Endothelial cell of umbilical vein (primary cell): ENCODE data around the gene SYDE1. TPM values are rescaled to one million over a fixed set of nuclear protein-coding genes. Genes with fewer than 3 reads are reported as not detected.

Experiments used
- BruUV-seq: library from RNA; stranded (reverse); fragments of 400-500 nt; replicated peaks from 2 replicates; lab custom pipeline; 2021; lab: Mats Ljungman, UMichigan
- CTCF ChIA-PET: fragments of 300-600, 350-600 bp; sonication (Branson Sonifier 250); formaldehyde crosslinking; loops from one replicate; lab custom pipeline; 2021; ENCODE audit warnings: antibody characterized with exemption, inconsistent platforms; lab: Charles Lee
- POLR2A ChIA-PET: fragments of 300-600, 350-600 bp; sonication (Branson Sonifier 250); formaldehyde crosslinking; loops from one replicate; lab custom pipeline; 2021; ENCODE audit warnings: antibody characterized with exemption, inconsistent platforms; lab: Charles Lee
- DNase-seq: peaks from one replicate; pipeline ENCODE4 v3.0.0-alpha.2; 2011; ENCODE audit warnings: low read depth, low spot score
- FAIRE-seq: peaks from 2 replicates; lab custom pipeline; 2011; peaks lifted over from hg19 to GRCh38; lab: Jason Lieb, UNC
- H2AFZ ChIP-seq: 2 replicates; pipeline ENCODE4 v1.6.0; 2012; ENCODE audit warnings: low read depth, low read length, control low read depth, inconsistent platforms
- H3K27ac ChIP-seq: 2 replicates; pipeline ENCODE4 v1.5.1; 2011; ENCODE audit warnings: low read depth, mild to moderate bottlenecking, control low read depth, low read length, moderate library complexity; ENCODE audit not compliant: insufficient read depth
- H3K27me3 ChIP-seq, 2 experiments: 2 replicates each; pipeline versions ENCODE4 v1.6.0 to v1.6.1; 2011; ENCODE audit warnings: low read length in 2 of 2, mixed read lengths in 1 of 2; ENCODE audit not compliant: control insufficient read depth in 2 of 2, insufficient read depth in 2 of 2
- H3K36me3 ChIP-seq, 2 experiments: 2 replicates in 1 of 2; 3 replicates in 1 of 2; pipeline ENCODE4 v1.5.1; 2011; ENCODE audit warnings: low read length in 2 of 2, mild to moderate bottlenecking in 1 of 2, moderate library complexity in 1 of 2; ENCODE audit not compliant: control insufficient read depth in 2 of 2, insufficient read depth in 2 of 2; ENCODE audit errors: extremely low read depth in 1 of 2
- H3K4me1 ChIP-seq: 3 replicates; pipeline ENCODE4 v1.5.1; 2011; ENCODE audit warnings: mild to moderate bottlenecking, low read length; ENCODE audit not compliant: control insufficient read depth, insufficient read depth; ENCODE audit errors: extremely low read depth
- H3K4me2 ChIP-seq: 2 replicates; pipeline ENCODE4 v1.6.1; 2011; ENCODE audit warnings: low read length, control low read depth, mixed read lengths; ENCODE audit not compliant: insufficient read depth
- H3K4me3 ChIP-seq, 3 experiments: fragments of 200-600 bp in 1 of 3; sonication (generic), shearing (Covaris generic) in 1 of 3; replicated peaks in 1 of 3; 2 replicates each; pipeline ENCODE4 v1.5.1; 2011 to 2016; ENCODE audit warnings: control low read depth in 3 of 3, low read length in 3 of 3, mild to moderate bottlenecking in 2 of 3, inconsistent platforms in 1 of 3, low read depth in 1 of 3, moderate library complexity in 1 of 3; ENCODE audit not compliant: insufficient read depth in 1 of 3
- H3K79me2 ChIP-seq: 2 replicates; pipeline ENCODE4 v1.6.0; 2012; ENCODE audit warnings: low read length, inconsistent platforms; ENCODE audit not compliant: control insufficient read depth, insufficient read depth
- H3K9ac ChIP-seq: replicated peaks from 2 replicates; pipeline ENCODE3; 2011; ENCODE audit warnings: low read length, control low read depth; ENCODE audit not compliant: insufficient read depth; ENCODE audit errors: extremely low read depth
- H3K9me1 ChIP-seq: replicated peaks from 3 replicates; pipeline ENCODE4 v1.6.0; 2011; ENCODE audit warnings: mild to moderate bottlenecking, low read length; ENCODE audit not compliant: control insufficient read depth, insufficient read depth; ENCODE audit errors: extremely low read depth
- H3K9me3 ChIP-seq: replicated peaks from 2 replicates; pipeline ENCODE4 v1.5.1; 2012; ENCODE audit warnings: low read length, inconsistent platforms; ENCODE audit not compliant: control insufficient read depth, insufficient read depth
- H4K20me1 ChIP-seq: replicated peaks from 2 replicates; pipeline ENCODE3; 2011; ENCODE audit warnings: mild to moderate bottlenecking, low read length; ENCODE audit not compliant: control insufficient read depth, insufficient read depth; ENCODE audit errors: extremely low read depth
- CTCF ChIP-seq, 2 donors: IDR thresholded peaks; 1 replicate in 1 of 2; 2 replicates in 1 of 2; pipeline ENCODE4 v1.5.1; 2011; ENCODE audit warnings: low read length in 2 of 2, mild to moderate bottlenecking in 2 of 2, moderate library complexity in 2 of 2, control low read depth in 1 of 2, inconsistent platforms in 1 of 2, low read depth in 1 of 2; ENCODE audit not compliant: insufficient read depth in 1 of 2; ENCODE audit errors: extremely low read depth in 1 of 2
- EZH2 ChIP-seq: IDR thresholded peaks from 2 replicates; pipeline ENCODE4 v1.6.1; 2012; ENCODE audit warnings: borderline replicate concordance, low read depth, mild to moderate bottlenecking, moderate library complexity, low read length, inconsistent platforms; ENCODE audit not compliant: severe bottlenecking
- FOS ChIP-seq: IDR thresholded peaks from 2 replicates; pipeline ENCODE4 v1.6.1; 2011; ENCODE audit warnings: mild to moderate bottlenecking, low read length, moderate library complexity, borderline replicate concordance; ENCODE audit not compliant: insufficient read depth
- MYC ChIP-seq: IDR thresholded peaks from one replicate; pipeline ENCODE4 v1.6.1; 2011; ENCODE audit warnings: mild to moderate bottlenecking, low read depth, low read length
- dilution Hi-C: fragments of 300-500 bp; cut with MboI; formaldehyde crosslinking; loops from one replicate; pipeline ENCODE4 v1.15.0; 2019; ENCODE audit warnings: low sequenced_read_pairs; ENCODE audit not compliant: extremely low pct_ligation_motif_present
- intact Hi-C: fragments of 100-400 bp; cut with micrococcal nuclease; formaldehyde crosslinking; loops from one replicate; pipeline ENCODE4 v1.10.0; 2022
- polyA plus RNA-seq, 4 experiments: library from polyadenylated mRNA; depleted of rRNA in 3 of 4; stranded (reverse) in 3 of 4; unstranded in 1 of 4; fragments of >200 nt; gene quantifications; 2 replicates each; pipeline versions ENCODE4 v1.2.1 to v1.2.3, GENCODE V29; 2011 to 2012; ENCODE audit warnings: missing spikeins in 1 of 4
- total RNA-seq: library from RNA; stranded (reverse); gene quantifications from 2 replicates; pipeline ENCODE4 v1.2.3, GENCODE V29; 2021

SYDE1 gene
- total and polyA plus RNA-seq, 2 donors (not counting 3 experiments of a cell fraction or from before 2014, with no cell fraction given) = 33.1 to 35.3 TPM

- Histone ChIP-seq H3K9me1 (no peaks in the 10 kb centered on the region), H3K36me3 (no peaks in the 10 kb centered on the region), H3K4me1 (no peaks in the 10 kb centered on the region), H3K9ac (no peak overlapping the region), H3K27ac (no peak overlapping the region), H3K4me3 (no peak overlapping the region), H3K27me3 (peaks cover 0 to under 1% of the 10 kb centered on the region in 2 experiments), H3K79me2 (no peaks in the 10 kb centered on the region), H2AFZ (no peak overlapping the region), H3K4me2 (no peak overlapping the region), H4K20me1 (no peaks in the 10 kb centered on the region), H3K9me3 (no peaks in the 10 kb centered on the region)
- DNase-seq (no peak), FAIRE-seq (no peak)
- intact Hi-C loops = no loop called here
- CTCF ChIA-PET = interaction anchor here (0.9 to 3.7 kb wide), 6 partner anchors 9 to 397 kb away, joined by 3 to 12 read pairs (median 6); no protein-coding TSS in a partner anchor
- no peak for TF ChIP-seq MYC
- no peak for TF ChIP-seq EZH2
- BruUV-seq = no TSS peak
- POLR2A ChIA-PET = no interaction called here
- dilution Hi-C loops = no loop called here
These were observed 52.0 kb downstream of the SYDE1 start for GRCh38 chr19:15159251-15159650.

GRCh38 chr19:15161028-15161984 lies 54.1 kb downstream of the SYDE1 start:
- Histone ChIP-seq H3K4me2 (no peak overlapping the region), H3K79me2 (no peaks in the 10 kb centered on the region), H3K4me3 (no peak overlapping the region), H3K36me3 (no peaks in the 10 kb centered on the region), H4K20me1 (no peaks in the 10 kb centered on the region), H3K4me1 (no peaks in the 10 kb centered on the region), H3K9ac (no peak overlapping the region), H2AFZ (no peak overlapping the region), H3K9me3 (no peaks in the 10 kb centered on the region), H3K27ac (no peak overlapping the region), H3K27me3 (no peaks in the 10 kb centered on the region), H3K9me1 (no peaks in the 10 kb centered on the region)
- TF ChIP-seq FOS (no peak), CTCF (IDR thresholded peaks at IDR 0.05; ENCODE audit: extremely low read depth in 1 of 2, insufficient read depth in 1 of 2, low read depth in 1 of 2, low read length in 2 of 2) (peak; percentile 20 to 45)
- FAIRE-seq = no peak
- intact Hi-C loops = no loop called here
- ChIA-PET CTCF (interaction anchor here (0.6 to 1.6 kb wide), 15 partner anchors 10 to 398 kb away, joined by 3 to 14 read pairs (median 6); no protein-coding TSS in a partner anchor), POLR2A (interaction anchor here (0.5 kb wide), 1 partner anchor 397 kb away, joined by 4 read pairs; no protein-coding TSS in a partner anchor)
- no TSS peak for BruUV-seq
- dilution Hi-C loops = no loop called here
- no peak for DNase-seq
